HepG2 (cell line): ENCODE measurements around the gene CLDND2. TPM values are rescaled to one million over a fixed set of nuclear protein-coding genes. Genes with fewer than 3 reads are reported as not detected.

Source experiments
- ELF3 ChIP-seq: IDR thresholded peaks from 2 replicates; pipeline ENCODE4 v1.6.1; 2016; ENCODE audit warnings: missing genetic modification reagents, missing compliant biosample characterization
- ETV5 ChIP-seq: IDR thresholded peaks from 2 replicates; pipeline ENCODE4 v1.6.1; 2018; ENCODE audit warnings: missing biosample characterization, missing genetic modification reagents, inconsistent platforms, borderline replicate concordance
- GABPA ChIP-seq, 2 experiments: IDR thresholded peaks; 2 replicates each; pipeline ENCODE4 v1.6.1; 2011 to 2016; ENCODE audit warnings: low read depth in 2 of 2, low read length in 1 of 2, missing biosample characterization in 1 of 2, missing genetic modification characterization in 1 of 2
- GABPB1 ChIP-seq: IDR thresholded peaks from 2 replicates; pipeline ENCODE4 v1.6.1; 2016; ENCODE audit warnings: mild to moderate bottlenecking, missing genetic modification reagents, moderate library complexity, missing compliant biosample characterization
- HDAC1 ChIP-seq: sonication (generic); formaldehyde crosslinking; IDR thresholded peaks from 2 replicates; pipeline ENCODE4 v1.5.1; 2020; ENCODE audit warnings: mild to moderate bottlenecking, missing genetic modification reagents
- HNF1B ChIP-seq: sonication (generic); formaldehyde crosslinking; IDR thresholded peaks from 2 replicates; pipeline ENCODE4 v1.5.1; 2020; ENCODE audit warnings: mild to moderate bottlenecking, moderate library complexity, missing genetic modification reagents
- IRF9 ChIP-seq: sonication (generic); formaldehyde crosslinking; IDR thresholded peaks from 2 replicates; pipeline ENCODE4 v1.8.0; 2022; ENCODE audit warnings: missing genetic modification reagents, mild to moderate bottlenecking, borderline replicate concordance
- KAT8 ChIP-seq: IDR thresholded peaks from 2 replicates; pipeline ENCODE4 v1.6.1; 2016; ENCODE audit warnings: missing genetic modification reagents, missing compliant biosample characterization
- NR2F1 ChIP-seq, 2 experiments: fragments of 450-650 bp in 1 of 2; formaldehyde crosslinking in 1 of 2; IDR thresholded peaks; 2 replicates each; pipeline versions ENCODE4 v1.5.0 to v1.6.1; 2016 to 2020; ENCODE audit warnings: mild to moderate bottlenecking in 1 of 2, missing compliant biosample characterization in 1 of 2, missing genetic modification reagents in 1 of 2, moderate library complexity in 1 of 2
- NR2F2 ChIP-seq: IDR thresholded peaks from 2 replicates; pipeline ENCODE4 v1.6.1; 2012; ENCODE audit warnings: low read depth, inconsistent platforms, borderline replicate concordance
- NR2F6 ChIP-seq, 2 experiments: IDR thresholded peaks; 2 replicates each; pipeline ENCODE4 v1.6.1; 2016; ENCODE audit warnings: antibody characterized with exemption in 1 of 2, mild to moderate bottlenecking in 1 of 2
- SAP130 ChIP-seq: IDR thresholded peaks from 2 replicates; pipeline ENCODE4 v1.6.1; 2016; ENCODE audit warnings: low read depth
- SIX1 ChIP-seq: sonication (generic); formaldehyde crosslinking; IDR thresholded peaks from 2 replicates; pipeline ENCODE4 v1.4.0; 2020; ENCODE audit warnings: missing genetic modification reagents, borderline replicate concordance
- THRA ChIP-seq: sonication (generic); formaldehyde crosslinking; IDR thresholded peaks from 2 replicates; pipeline ENCODE4 v1.4.0; 2020; ENCODE audit warnings: missing genetic modification reagents, borderline replicate concordance
- ZFX ChIP-seq: sonication (generic); formaldehyde crosslinking; IDR thresholded peaks from 2 replicates; pipeline ENCODE4 v1.4.0; 2020; ENCODE audit warnings: mild to moderate bottlenecking, low read depth, missing genetic modification reagents, moderate library complexity
- ZNF275 ChIP-seq: sonication (generic); formaldehyde crosslinking; IDR thresholded peaks from 2 replicates; pipeline ENCODE4 v1.8.0; 2022; ENCODE audit warnings: missing genetic modification reagents, mild to moderate bottlenecking, inconsistent platforms, borderline replicate concordance
- ZNF331 ChIP-seq: sonication (generic); formaldehyde crosslinking; IDR thresholded peaks from 2 replicates; pipeline ENCODE4 v1.4.0; 2020; ENCODE audit warnings: missing genetic modification reagents
- ZNF687 ChIP-seq: sonication (generic); formaldehyde crosslinking; IDR thresholded peaks from 2 replicates; pipeline ENCODE4 v1.5.1; 2020; ENCODE audit warnings: mild to moderate bottlenecking, missing genetic modification reagents, moderate library complexity
- ZNF7 ChIP-seq: IDR thresholded peaks from 2 replicates; pipeline ENCODE4 v1.6.1; 2016; ENCODE audit warnings: missing biosample characterization, missing genetic modification reagents
- ZNF709 ChIP-seq: sonication (generic); formaldehyde crosslinking; IDR thresholded peaks from 2 replicates; pipeline ENCODE4 v1.5.0; 2020; ENCODE audit warnings: mild to moderate bottlenecking, missing genetic modification reagents
- polyA plus RNA-seq, 8 experiments: library from polyadenylated mRNA; depleted of rRNA in 3 of 8; stranded (reverse) in 7 of 8; unstranded in 1 of 8; fragments of >200 nt; fragmentation: Illumina TruSeq in 4 of 8; extraction: Trizol in 4 of 8; gene quantifications; 2 replicates each; pipeline versions ENCODE4 v1.2.1 to v1.2.3, GENCODE V29; 2011 to 2016; ENCODE audit warnings: low read depth in 4 of 8, missing spikeins in 1 of 8, mixed read lengths in 1 of 8; ENCODE audit not compliant: insufficient read depth in 1 of 8
- total RNA-seq, 5 experiments: library from RNA; depleted of rRNA; stranded (reverse); fragments of >200 nt; fragmentation: Illumina TruSeq; extraction: Trizol; gene quantifications; 2 replicates each; pipeline ENCODE4 v1.2.3, GENCODE V29; 2016; ENCODE audit warnings: low read depth in 1 of 5

Gene CLDND2
- total and polyA plus RNA-seq, 2 of the 13 experiments (the other 11 are each of a cell fraction or from before 2014, with no cell fraction given): 0.84 to 1.8 TPM

GRCh38 chr19:51387924-51388389 lies 19.2 kb upstream of the CLDND2 start, which contains the start of gene LIM2 (continued):
- TF ChIP-seq THRA (CRISPR knock-in tag) (peak; percentile 13; the same call in 1 of the 2 replicates), ZFX (CRISPR knock-in tag) (peak; percentile 54; the same call in 1 of the 2 replicates), ELF3 (0 out of 2 replicates have a peak, but pooled peaks have one; percentile 21), KAT8 (CRISPR knock-in tag) (no peak), ZNF7 (CRISPR knock-in tag) (no peak), HDAC1 (CRISPR knock-in tag) (peak; percentile 66), NR2F1 (CRISPR knock-in tag; IDR thresholded peaks at IDR 0.05) (peak; percentile 59 to 70; a peak in 3 of 4 replicates), ETV5 (CRISPR knock-in tag) (peak; percentile 35; the same call in 1 of the 2 replicates), NR2F2 (peak; percentile 50; the same call in 1 of the 2 replicates), ZNF687 (CRISPR knock-in tag) (peak; percentile 74), IRF9 (CRISPR knock-in tag) (peak; percentile 62; the same call in 1 of the 2 replicates), HNF1B (0 out of 2 replicates have a peak, but pooled peaks have one; percentile 24), ZNF275 (CRISPR knock-in tag) (no peak), SAP130 (CRISPR knock-in tag) (peak; percentile 70), SIX1 (peak; percentile 37; the same call in 1 of the 2 replicates), GABPA (IDR thresholded peaks at IDR 0.05; ENCODE audit: low read depth, low read length) (no peak), GABPA (CRISPR knock-in tag; IDR thresholded peaks at IDR 0.05; ENCODE audit: low read depth) (peak; percentile 34; the same call in 1 of the 2 replicates), ZNF709 (CRISPR knock-in tag) (no peak), ZNF331 (no peak), NR2F6 (IDR thresholded peaks at IDR 0.05) (peak; percentile 89), NR2F6 (CRISPR knock-in tag; IDR thresholded peaks at IDR 0.05) (peak; percentile 95), GABPB1 (CRISPR knock-in tag) (0 out of 2 replicates have a peak, but pooled peaks have one; percentile 16)
